ENCODE results near the gene LRMDA.

Gene LRMDA

GRCh38 chr10:76281659-76282058 lies 850.2 kb downstream of the LRMDA start:
- no peak overlapping the region for H3K4me2 ChIP-seq (ENCODE audit: low read depth, low read length, poor library complexity, severe bottlenecking)
- H3K4me3 ChIP-seq (ENCODE audit: insufficient read depth, low read length, poor library complexity, severe bottlenecking), result no peak overlapping the region
- no peak for TF ChIP-seq EZH2phosphoT487 (conservative IDR thresholded peaks at IDR 0.05; ENCODE audit: low read length)
- TF ChIP-seq CTCF (IDR thresholded peaks at IDR 0.05; ENCODE audit: insufficient read depth, low read length, poor library complexity, severe bottlenecking), result no peak
- H3K79me2 ChIP-seq (ENCODE audit: insufficient read depth, low read length), result no peaks in the 10 kb centered on the region
- no peaks in the 10 kb centered on the region for H3K36me3 ChIP-seq (ENCODE audit: low read length)
- no peak overlapping the region for H3K27ac ChIP-seq (ENCODE audit: low read depth, low read length)
- no peaks in the 10 kb centered on the region for H3K9me2 ChIP-seq (replicated peaks; ENCODE audit: insufficient read depth, low read length)
- H3K9ac ChIP-seq (ENCODE audit: low read length), result no peak overlapping the region
- no peak overlapping the region for H2AFZ ChIP-seq (ENCODE audit: low read depth, low read length, severe bottlenecking)
- H3F3A ChIP-seq (ENCODE audit: insufficient read depth), result no peaks in the 10 kb centered on the region
- H3K9me3 ChIP-seq (ENCODE audit: insufficient read depth, low read length), result no peaks in the 10 kb centered on the region
- no peaks in the 10 kb centered on the region for H4K20me1 ChIP-seq (ENCODE audit: low read depth, low read length)
- H3K27me3 ChIP-seq (ENCODE audit: low read length), result no peaks in the 10 kb centered on the region

GRCh38 chr10:76282061-76283025 lies 850.9 kb downstream of the LRMDA start:
- no peaks in the 10 kb centered on the region for H3K27me3 ChIP-seq (ENCODE audit: low read length)
- H3K9ac ChIP-seq (ENCODE audit: low read length), result no peak overlapping the region
- H3K36me3 ChIP-seq (ENCODE audit: low read length), result no peaks in the 10 kb centered on the region
- no peak overlapping the region for H3K4me2 ChIP-seq (ENCODE audit: low read depth, low read length, poor library complexity, severe bottlenecking)
- H3F3A ChIP-seq (ENCODE audit: insufficient read depth), result no peaks in the 10 kb centered on the region
- no peak overlapping the region for H2AFZ ChIP-seq (ENCODE audit: low read depth, low read length, severe bottlenecking)
- TF ChIP-seq CTCF (IDR thresholded peaks at IDR 0.05; ENCODE audit: insufficient read depth, low read length, poor library complexity, severe bottlenecking), result no peak
- no peak for TF ChIP-seq EZH2phosphoT487 (conservative IDR thresholded peaks at IDR 0.05; ENCODE audit: low read length)
- H3K79me2 ChIP-seq (ENCODE audit: insufficient read depth, low read length), result no peaks in the 10 kb centered on the region
- no peaks in the 10 kb centered on the region for H3K9me3 ChIP-seq (ENCODE audit: insufficient read depth, low read length)
- H3K9me2 ChIP-seq (replicated peaks; ENCODE audit: insufficient read depth, low read length), result no peaks in the 10 kb centered on the region
- H3K4me3 ChIP-seq (ENCODE audit: insufficient read depth, low read length, poor library complexity, severe bottlenecking), result no peak overlapping the region
- no peak overlapping the region for H3K27ac ChIP-seq (ENCODE audit: low read depth, low read length)
- H4K20me1 ChIP-seq (ENCODE audit: low read depth, low read length), result no peaks in the 10 kb centered on the region

- no peak overlapping the region for H3K9ac ChIP-seq (ENCODE audit: low read length)
- H3K27ac ChIP-seq (ENCODE audit: low read depth, low read length), result no peak overlapping the region
- H3F3A ChIP-seq (ENCODE audit: insufficient read depth), result no peaks in the 10 kb centered on the region
Observed at GRCh38 chr10:76284351-76284750, 852.9 kb downstream of the LRMDA start.

More at GRCh38 chr10:76284351-76284750, 852.9 kb downstream of the LRMDA start:
- H3K79me2 ChIP-seq (ENCODE audit: insufficient read depth, low read length), result no peaks in the 10 kb centered on the region
- no peaks in the 10 kb centered on the region for H3K9me3 ChIP-seq (ENCODE audit: insufficient read depth, low read length)
- TF ChIP-seq CTCF (IDR thresholded peaks at IDR 0.05; ENCODE audit: insufficient read depth, low read length, poor library complexity, severe bottlenecking) (no peak), EZH2phosphoT487 (conservative IDR thresholded peaks at IDR 0.05; ENCODE audit: low read length) (no peak)
- no peaks in the 10 kb centered on the region for H3K36me3 ChIP-seq (ENCODE audit: low read length)
- no peaks in the 10 kb centered on the region for H3K9me2 ChIP-seq (replicated peaks; ENCODE audit: insufficient read depth, low read length)
- no peak overlapping the region for H3K4me3 ChIP-seq (ENCODE audit: insufficient read depth, low read length, poor library complexity, severe bottlenecking)
- no peak overlapping the region for H3K4me2 ChIP-seq (ENCODE audit: low read depth, low read length, poor library complexity, severe bottlenecking)
- H4K20me1 ChIP-seq (ENCODE audit: low read depth, low read length), result no peaks in the 10 kb centered on the region
- H2AFZ ChIP-seq (ENCODE audit: low read depth, low read length, severe bottlenecking), result no peak overlapping the region
- H3K27me3 ChIP-seq (ENCODE audit: low read length), result no peaks in the 10 kb centered on the region

Data from SU-DHL-6 (cell line).